ENCODE results near the gene CLEC18B. TPM values are rescaled to one million over a fixed set of nuclear protein-coding genes. Genes with fewer than 3 reads are reported as not detected.

Gene CLEC18B
- total RNA-seq, 1 experiment from 2014 or later = 2.1 TPM

DNA sequence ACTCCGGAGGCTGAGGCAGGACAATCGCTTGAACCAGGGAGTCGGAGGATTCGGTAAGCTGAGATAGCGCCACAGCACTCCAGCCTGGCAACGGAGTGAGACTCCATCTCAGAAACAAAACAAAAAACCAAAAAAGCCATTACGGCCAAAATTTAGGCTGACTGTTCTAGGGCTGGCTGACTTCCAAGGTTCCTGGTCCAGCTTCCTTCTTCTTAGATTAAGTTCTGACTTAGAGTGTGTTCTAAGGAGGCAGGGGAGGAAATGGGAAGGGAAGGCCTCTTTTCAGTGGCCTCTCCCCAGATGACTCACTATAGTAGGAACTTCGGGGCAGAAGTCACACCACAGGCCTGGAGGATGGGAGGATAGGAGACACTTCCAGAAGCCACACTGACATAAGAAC lies 27.7 kb upstream of the CLEC18B start (continued):
- no peak for TF ChIP-seq EZH2 (IDR thresholded peaks at IDR 0.05)
- TF ChIP-seq RAD21 (IDR thresholded peaks at IDR 0.05; ENCODE audit: low read depth) = 0 out of 2 replicates have a peak, but pooled peaks have one; percentile 7

DNA sequence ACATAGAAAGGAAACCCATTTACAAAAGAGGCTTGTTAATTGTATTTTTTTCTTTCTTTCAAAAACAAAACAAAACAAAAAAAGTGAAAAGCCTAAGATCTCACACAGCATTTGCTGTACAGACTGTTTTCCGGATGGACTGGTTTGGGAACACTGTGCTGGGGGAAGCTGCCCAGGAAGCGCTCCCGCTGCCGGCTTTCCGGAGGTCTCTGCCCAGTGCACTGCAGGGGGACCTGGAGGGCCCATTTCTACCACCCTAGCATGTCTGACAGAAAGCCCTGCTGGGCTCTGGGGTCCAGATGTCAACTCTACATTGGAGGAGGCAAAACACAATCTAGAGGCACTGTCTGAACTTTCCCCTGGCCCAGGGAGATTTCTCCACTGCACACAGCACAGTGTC lies 26.3 kb upstream of the CLEC18B start:
- RAD21 ChIA-PET (ENCODE audit: low non-redundant PET in 1 of 2, low total read pairs in 2 of 2, uncharacterized antibody in 2 of 2, unreplicated experiment in 2 of 2) = no interaction called here
- no peak overlapping the region for H3K4me2 ChIP-seq (ENCODE audit: low read length)
- CTCF ChIA-PET = no interaction called here

More for the DNA sequence above, 26.3 kb upstream of the CLEC18B start:
- Histone ChIP-seq H3K4me3 (replicated peaks in 1 of 2; ENCODE audit: low read depth in 1 of 2, low read length in 2 of 2) (no peak overlapping the region), H3K27ac (ENCODE audit: low read depth, low read length) (no peak overlapping the region), H3K27me3 (ENCODE audit: insufficient read depth, low read length) (no peaks in the 10 kb centered on the region), H4K20me1 (ENCODE audit: insufficient read depth) (no peaks in the 10 kb centered on the region), H3K79me2 (ENCODE audit: insufficient read depth, low read length) (0 out of 2 replicates have a peak, but pooled peaks cover 5% of the 10 kb centered on the region), H3K9me3 (ENCODE audit: control insufficient read depth in 1 of 2, insufficient read depth in 1 of 2, low read depth in 1 of 2, low read length in 2 of 2) (no peaks in the 10 kb centered on the region), H3K4me1 (ENCODE audit: control insufficient read depth in 1 of 2, insufficient read depth in 2 of 2, low read length in 2 of 2) (peaks cover 35 to 48% of the 10 kb centered on the region in 2 experiments), H2AFZ (ENCODE audit: low read depth, low read length, poor library complexity, severe bottlenecking) (no peak overlapping the region), H3K9ac (ENCODE audit: low read length) (no peak overlapping the region), H3K9me2 (ENCODE audit: insufficient read depth) (no peaks in the 10 kb centered on the region), H3K36me3 (ENCODE audit: control insufficient read depth in 1 of 2, insufficient read depth in 2 of 2, low read length in 2 of 2) (peaks cover 7 to 19% of the 10 kb centered on the region in 2 experiments; a peak in 3 of 4 replicates)
- DNase-seq (ENCODE audit: low read depth, low spot score) (no peak), ATAC-seq (no peak)
- intact Hi-C loops (cut with micrococcal nuclease) = no loop called here
- POLR2A ChIA-PET = no interaction called here
- TF ChIP-seq POLR2AphosphoS5 (IDR thresholded peaks at IDR 0.05; ENCODE audit: low read depth, low read length) = no peak
- no peak for TF ChIP-seq SP1 (IDR thresholded peaks at IDR 0.05; ENCODE audit: low read depth)
- no peak for TF ChIP-seq SRF (IDR thresholded peaks at IDR 0.05; ENCODE audit: low read depth)
- no peak for TF ChIP-seq RAD21 (IDR thresholded peaks at IDR 0.05; ENCODE audit: low read depth)
- no peak for TF ChIP-seq CBX3 (IDR thresholded peaks at IDR 0.05; ENCODE audit: low read depth)
- TF ChIP-seq, protein P1, sequence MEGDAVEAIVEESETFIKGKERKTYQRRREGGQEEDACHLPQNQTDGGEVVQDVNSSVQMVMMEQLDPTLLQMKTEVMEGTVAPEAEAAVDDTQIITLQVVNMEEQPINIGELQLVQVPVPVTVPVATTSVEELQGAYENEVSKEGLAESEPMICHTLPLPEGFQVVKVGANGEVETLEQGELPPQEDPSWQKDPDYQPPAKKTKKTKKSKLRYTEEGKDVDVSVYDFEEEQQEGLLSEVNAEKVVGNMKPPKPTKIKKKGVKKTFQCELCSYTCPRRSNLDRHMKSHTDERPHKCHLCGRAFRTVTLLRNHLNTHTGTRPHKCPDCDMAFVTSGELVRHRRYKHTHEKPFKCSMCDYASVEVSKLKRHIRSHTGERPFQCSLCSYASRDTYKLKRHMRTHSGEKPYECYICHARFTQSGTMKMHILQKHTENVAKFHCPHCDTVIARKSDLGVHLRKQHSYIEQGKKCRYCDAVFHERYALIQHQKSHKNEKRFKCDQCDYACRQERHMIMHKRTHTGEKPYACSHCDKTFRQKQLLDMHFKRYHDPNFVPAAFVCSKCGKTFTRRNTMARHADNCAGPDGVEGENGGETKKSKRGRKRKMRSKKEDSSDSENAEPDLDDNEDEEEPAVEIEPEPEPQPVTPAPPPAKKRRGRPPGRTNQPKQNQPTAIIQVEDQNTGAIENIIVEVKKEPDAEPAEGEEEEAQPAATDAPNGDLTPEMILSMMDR (IDR thresholded peaks at IDR 0.05 in 2 of 3, conservative IDR thresholded peaks at IDR 0.05 in 1 of 3; ENCODE audit: borderline replicate concordance in 1 of 3, insufficient read depth in 1 of 3, low read depth in 2 of 3, low read length in 2 of 3) = no peak
- TF ChIP-seq YY1 (IDR thresholded peaks at IDR 0.05; ENCODE audit: extremely low read depth, insufficient replicate concordance, low read depth, low read length) = no peak
- TF ChIP-seq SIN3A (IDR thresholded peaks at IDR 0.05; ENCODE audit: low read depth) = no peak
- no peak for TF ChIP-seq EZH2 (IDR thresholded peaks at IDR 0.05)
- TF ChIP-seq, protein P2, sequence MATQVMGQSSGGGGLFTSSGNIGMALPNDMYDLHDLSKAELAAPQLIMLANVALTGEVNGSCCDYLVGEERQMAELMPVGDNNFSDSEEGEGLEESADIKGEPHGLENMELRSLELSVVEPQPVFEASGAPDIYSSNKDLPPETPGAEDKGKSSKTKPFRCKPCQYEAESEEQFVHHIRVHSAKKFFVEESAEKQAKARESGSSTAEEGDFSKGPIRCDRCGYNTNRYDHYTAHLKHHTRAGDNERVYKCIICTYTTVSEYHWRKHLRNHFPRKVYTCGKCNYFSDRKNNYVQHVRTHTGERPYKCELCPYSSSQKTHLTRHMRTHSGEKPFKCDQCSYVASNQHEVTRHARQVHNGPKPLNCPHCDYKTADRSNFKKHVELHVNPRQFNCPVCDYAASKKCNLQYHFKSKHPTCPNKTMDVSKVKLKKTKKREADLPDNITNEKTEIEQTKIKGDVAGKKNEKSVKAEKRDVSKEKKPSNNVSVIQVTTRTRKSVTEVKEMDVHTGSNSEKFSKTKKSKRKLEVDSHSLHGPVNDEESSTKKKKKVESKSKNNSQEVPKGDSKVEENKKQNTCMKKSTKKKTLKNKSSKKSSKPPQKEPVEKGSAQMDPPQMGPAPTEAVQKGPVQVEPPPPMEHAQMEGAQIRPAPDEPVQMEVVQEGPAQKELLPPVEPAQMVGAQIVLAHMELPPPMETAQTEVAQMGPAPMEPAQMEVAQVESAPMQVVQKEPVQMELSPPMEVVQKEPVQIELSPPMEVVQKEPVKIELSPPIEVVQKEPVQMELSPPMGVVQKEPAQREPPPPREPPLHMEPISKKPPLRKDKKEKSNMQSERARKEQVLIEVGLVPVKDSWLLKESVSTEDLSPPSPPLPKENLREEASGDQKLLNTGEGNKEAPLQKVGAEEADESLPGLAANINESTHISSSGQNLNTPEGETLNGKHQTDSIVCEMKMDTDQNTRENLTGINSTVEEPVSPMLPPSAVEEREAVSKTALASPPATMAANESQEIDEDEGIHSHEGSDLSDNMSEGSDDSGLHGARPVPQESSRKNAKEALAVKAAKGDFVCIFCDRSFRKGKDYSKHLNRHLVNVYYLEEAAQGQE (IDR thresholded peaks at IDR 0.05; ENCODE audit: low read depth) = no peak
- TF ChIP-seq, protein P3, sequence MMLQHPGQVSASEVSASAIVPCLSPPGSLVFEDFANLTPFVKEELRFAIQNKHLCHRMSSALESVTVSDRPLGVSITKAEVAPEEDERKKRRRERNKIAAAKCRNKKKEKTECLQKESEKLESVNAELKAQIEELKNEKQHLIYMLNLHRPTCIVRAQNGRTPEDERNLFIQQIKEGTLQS (IDR thresholded peaks at IDR 0.05) = no peak
- no peak for TF ChIP-seq EZH2phosphoT487 (IDR thresholded peaks at IDR 0.05; ENCODE audit: borderline replicate concordance)
- TF ChIP-seq FOSL1 (IDR thresholded peaks at IDR 0.05; ENCODE audit: low read depth) = no peak
- TF ChIP-seq, protein P4, sequence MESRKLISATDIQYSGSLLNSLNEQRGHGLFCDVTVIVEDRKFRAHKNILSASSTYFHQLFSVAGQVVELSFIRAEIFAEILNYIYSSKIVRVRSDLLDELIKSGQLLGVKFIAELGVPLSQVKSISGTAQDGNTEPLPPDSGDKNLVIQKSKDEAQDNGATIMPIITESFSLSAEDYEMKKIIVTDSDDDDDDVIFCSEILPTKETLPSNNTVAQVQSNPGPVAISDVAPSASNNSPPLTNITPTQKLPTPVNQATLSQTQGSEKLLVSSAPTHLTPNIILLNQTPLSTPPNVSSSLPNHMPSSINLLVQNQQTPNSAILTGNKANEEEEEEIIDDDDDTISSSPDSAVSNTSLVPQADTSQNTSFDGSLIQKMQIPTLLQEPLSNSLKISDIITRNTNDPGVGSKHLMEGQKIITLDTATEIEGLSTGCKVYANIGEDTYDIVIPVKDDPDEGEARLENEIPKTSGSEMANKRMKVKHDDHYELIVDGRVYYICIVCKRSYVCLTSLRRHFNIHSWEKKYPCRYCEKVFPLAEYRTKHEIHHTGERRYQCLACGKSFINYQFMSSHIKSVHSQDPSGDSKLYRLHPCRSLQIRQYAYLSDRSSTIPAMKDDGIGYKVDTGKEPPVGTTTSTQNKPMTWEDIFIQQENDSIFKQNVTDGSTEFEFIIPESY (IDR thresholded peaks at IDR 0.05; ENCODE audit: extremely low read depth, insufficient replicate concordance, low read length) = no peak
- no peak for TF ChIP-seq CEBPB (IDR thresholded peaks at IDR 0.05; ENCODE audit: low read depth)
- no peak for TF ChIP-seq JUND (IDR thresholded peaks at IDR 0.05)
- BruUV-seq (replicated peaks) = no TSS peak

Data from HCT116 (cell line).